HG03565 (cell line): ENCODE data around the gene DIP2B.
"Not testable (repeated sequence)": the region's sequence is repeated elsewhere in the genome, so short reads cannot be mapped to it uniquely, and the experiment has no call there.

Experiments
- ATAC-seq: cut with Tn5 transposase; IDR thresholded peaks from one replicate; pipeline ENCODE4 v1.9.1; 2021; ENCODE audit warnings: mild to moderate bottlenecking, moderate library complexity; ENCODE audit not compliant: unreplicated experiment

DIP2B gene

DNA sequence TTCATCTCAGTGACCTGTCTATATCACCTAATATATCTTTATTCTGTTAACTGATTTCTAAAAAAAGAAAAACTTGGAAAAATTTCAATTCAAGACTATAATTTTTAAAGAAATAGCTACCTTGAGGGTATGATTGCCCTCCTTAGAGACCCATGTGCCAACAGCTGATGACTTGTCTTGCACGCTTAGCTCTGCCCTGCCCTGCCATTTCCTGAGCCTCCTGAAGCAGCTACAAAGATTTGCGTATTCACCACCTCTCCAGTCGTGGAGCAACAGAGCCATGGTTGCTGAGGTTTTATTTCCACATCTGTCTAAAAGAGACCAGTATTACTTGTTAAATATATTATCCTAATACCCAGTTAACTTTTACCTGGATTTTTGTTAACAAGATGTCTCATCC lies 167.4 kb downstream of the DIP2B start:
- no peak for ATAC-seq

DNA sequence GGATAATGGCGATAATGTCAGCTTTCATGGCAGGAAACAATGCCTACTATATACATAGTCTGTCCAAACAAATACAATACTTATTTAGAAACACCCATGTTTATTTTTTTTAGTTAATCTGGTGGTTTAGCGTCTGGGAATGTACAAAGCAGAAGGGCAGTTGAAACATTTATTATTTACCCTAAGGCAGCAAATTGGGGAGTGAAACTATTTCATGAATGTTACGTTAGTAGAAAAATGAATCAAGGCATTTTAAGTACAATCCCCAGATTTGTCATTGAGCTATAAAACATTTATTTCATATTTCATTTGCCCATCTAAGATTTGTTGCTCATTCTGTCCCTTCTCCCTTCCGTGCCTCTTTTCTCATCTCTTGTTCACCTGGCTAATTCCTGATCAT lies 172.0 kb downstream of the DIP2B start:
- ATAC-seq = no peak

DNA sequence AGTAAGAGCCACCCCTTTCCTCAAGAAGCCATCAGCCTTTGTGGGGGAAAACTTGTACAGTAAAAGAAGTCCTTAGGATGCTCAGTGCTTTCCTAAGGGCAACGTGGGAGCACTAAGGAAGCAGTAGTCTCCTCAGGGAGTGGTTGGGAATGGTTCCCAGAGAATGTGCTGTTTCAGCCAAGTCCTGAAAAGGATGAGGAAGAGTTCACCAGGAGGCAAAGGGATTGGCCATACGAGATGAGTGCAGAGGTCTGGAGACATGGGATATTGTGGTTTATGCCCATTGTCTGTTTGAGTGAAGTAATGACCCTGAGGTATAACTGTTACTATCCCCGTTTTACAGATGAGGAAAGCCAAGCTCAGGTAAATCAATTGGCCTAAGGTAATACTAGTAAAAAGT lies 173.1 kb downstream of the DIP2B start:
- ATAC-seq = no peak

DNA sequence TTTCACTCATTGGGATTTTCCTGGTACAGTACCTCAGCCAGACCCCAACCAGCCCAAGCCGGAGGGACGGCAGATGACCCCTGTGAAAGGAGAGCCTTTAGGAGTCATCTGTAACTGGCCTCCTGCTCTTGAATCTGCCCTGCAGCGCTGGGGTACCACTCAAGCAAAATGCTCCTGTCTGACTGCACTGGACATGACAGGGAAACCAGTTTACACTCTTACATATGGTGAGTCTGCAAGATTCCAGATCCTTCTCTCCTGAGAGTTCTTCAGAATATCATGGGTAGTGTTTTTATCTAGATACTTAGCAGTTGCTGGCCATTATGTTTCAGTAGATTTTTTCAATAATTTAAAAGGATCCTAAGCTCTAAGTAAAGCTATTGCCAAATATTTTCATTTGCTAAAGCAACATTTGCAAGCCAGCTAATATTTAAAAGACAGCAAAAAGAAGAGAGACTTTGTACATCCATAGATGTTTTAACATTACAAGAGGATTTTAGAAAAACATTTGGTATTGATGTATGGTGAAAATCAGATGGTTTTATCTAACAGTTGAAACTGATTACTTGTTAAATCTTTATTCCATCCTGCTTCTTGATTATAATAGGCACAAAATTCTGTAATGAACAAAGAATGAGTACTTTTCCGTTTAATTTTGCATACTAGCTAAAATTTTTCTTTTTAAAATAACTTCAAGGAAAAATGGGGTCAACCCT lies 174.0 kb downstream of the DIP2B start:
- ATAC-seq = no peak

DNA sequence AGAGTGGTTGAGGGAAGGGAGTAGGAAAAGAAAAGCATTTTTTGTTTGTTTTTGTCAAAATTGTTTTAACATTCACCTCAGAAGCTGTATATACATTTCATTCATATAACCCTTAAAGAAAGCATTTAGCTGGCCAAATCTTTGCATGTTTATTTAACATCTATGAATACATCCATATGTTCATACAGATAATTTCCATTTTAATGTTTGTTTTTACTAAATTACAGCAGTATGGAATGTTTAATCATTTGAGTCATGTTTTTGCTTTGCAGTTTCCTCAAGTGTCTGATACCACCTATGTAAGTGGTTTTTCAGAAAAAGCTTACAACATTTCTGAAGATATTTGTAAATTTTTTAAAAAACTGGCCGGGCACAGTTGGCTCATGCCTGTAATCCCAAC lies 174.8 kb downstream of the DIP2B start:
- no peak for ATAC-seq

DNA sequence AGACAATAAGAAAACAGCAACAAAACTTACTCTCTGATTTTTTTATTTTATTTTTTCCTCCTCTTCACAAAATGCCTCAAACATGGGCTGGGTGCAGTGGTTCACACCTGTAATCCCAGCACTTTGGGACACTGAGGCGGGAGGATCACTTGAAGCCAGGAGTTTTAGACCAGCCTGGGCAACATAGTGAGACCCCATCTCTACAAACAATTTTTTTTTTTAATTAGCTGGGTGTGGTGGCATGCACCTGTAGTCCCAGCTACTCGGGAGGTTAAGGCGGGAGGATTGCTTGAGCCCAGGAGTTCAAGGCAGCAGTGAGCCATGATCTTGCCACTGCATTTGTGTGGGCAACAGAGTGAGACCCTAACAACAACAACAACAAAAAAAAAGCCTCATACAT lies 176.3 kb downstream of the DIP2B start:
- ATAC-seq = not testable (repeated sequence)

DNA sequence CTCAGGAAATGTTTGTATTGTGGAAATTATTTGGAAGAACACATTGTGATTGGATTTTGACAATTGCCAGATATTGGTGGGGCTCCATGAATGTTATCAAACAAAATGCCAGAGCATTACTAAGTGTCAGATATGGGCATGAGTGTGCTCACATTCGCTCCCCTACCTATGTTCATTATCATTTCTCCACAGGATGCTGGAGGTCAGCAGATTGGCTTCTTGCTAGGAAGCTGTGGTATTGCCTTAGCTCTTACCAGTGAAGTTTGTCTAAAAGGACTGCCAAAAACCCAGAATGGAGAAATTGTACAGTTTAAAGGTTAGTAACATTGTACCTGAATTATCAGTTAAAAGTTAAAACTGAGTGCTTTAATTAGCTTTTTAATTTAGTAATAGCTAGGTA lies 180.9 kb downstream of the DIP2B start:
- ATAC-seq = no peak

DNA sequence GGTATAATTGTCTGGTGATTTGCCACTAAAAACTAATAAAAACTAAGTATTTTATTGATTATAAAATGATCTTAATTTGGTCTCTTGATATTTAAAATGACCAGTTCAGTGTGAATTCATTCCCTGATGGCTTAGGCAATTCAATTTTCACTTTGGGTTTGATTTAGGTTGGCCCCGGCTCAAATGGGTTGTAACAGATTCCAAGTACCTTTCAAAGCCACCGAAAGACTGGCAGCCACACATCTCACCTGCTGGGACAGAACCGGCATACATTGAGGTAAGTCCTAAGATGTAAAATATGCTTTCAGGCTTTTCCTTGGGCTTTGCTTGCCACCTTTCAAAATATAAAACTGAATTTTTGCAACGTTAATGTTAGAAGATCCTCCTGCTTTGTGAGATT lies 181.6 kb downstream of the DIP2B start:
- no peak for ATAC-seq

DNA sequence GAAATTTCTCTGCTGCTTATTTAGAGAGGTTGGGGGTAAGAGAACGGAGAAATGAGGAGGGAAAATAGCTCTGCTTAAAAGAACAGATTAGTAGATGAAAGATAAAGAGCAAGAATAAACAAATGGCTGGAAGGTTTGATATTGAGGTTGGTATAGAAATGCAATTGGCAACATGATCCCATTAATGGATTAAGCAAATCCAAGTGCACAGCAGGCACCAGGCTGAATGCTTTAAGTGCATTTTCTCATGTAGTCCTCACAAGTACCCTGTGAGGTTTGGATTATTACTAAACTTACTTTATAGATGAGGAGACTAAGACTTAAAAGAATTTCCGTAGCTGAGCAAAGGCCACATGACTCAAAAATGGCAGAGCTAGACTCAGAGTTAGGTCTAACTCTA lies 182.2 kb downstream of the DIP2B start:
- ATAC-seq = no peak

DNA sequence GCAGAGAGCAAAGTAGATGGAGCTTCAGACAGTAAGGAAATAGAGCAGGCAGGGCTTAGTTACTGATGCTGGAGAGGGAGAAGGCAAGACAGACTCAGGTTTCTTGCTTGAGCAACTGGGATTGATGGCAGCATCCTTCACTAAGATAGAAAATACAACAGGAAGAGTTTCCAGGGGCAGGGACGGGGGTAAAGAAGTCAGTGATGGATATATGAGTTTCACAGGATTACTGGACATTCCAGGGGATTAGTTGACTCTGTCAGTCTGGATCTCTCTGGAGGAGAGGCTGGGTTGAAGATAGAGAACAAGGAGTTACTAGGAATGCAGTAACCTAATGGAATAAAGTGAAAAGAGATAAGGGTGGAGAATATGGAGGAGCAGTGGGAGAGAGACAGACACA lies 184.7 kb downstream of the DIP2B start:
- no peak for ATAC-seq

DNA sequence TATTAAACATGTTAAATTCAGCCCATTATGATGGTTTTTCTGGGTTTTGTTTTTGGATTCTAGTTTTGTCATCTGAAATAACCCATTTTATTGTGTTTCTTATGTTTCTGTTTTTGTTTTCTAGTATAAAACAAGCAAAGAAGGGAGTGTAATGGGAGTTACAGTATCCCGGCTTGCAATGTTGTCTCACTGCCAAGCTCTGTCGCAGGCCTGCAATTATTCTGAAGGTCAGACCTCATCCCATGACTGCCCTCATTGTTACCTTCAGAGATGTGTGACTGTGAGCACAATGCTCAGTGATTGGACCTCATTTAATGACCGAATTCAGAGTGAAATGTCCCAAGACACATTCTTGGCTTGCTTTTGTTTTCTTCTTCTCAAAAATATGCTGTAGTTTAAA lies 186.1 kb downstream of the DIP2B start:
- ATAC-seq = no peak

DNA sequence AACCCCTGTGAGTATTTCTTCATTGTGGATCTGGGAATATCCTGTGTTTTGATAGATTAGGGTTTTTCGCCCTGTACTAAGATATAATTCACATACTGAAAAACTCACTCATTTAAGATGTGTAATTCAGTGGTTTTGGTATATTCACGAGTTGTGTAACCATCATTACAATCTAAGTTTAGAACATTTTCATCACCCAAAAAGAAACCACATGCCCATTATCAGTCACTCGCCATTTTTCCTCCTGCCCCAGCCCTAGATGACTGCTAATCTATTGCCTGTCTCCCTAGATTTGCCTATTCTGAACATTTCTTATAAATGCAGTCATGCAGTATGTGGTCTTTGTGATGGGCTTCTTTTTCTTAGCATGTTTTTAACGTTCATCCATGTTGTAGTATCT lies 191.2 kb downstream of the DIP2B start:
- ATAC-seq = no peak

DNA sequence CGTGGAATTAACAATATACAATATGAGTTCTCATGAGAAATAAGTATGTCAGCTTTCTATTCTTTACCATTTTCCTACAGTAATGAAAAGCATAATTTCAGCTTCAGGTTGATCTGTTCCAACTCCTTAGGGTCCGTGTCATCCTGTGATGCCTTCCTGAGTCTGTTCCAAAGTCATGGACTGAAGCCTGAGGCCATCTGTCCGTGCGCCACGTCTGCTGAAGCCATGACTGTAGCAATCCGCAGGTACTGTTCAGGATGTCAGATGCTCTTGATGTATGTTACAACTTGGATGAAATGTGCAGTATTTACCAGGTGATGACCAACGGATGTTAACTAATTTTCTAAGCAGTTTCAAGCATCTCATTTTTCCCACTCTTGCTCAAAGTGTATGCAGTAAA lies 192.1 kb downstream of the DIP2B start:
- ATAC-seq = no peak

DNA sequence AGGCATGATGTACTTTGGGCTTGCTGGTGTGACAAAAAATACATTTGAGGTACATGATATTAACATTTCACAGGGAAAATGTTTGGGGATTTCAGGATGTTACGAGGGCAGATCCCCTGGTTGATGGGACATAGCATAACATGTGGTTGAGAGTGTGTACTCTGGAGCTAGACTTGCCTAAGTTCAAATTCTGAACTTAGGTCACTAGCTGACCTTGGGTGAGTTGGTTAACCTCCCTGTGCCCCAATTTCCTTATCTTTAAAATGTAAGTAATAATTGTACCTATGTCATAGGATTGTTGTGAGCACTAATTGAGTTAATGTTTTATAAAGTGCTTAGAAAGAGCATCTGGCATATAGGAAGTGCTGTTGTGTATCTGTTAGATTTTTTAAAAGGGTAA lies 194.4 kb downstream of the DIP2B start:
- no peak for ATAC-seq

DNA sequence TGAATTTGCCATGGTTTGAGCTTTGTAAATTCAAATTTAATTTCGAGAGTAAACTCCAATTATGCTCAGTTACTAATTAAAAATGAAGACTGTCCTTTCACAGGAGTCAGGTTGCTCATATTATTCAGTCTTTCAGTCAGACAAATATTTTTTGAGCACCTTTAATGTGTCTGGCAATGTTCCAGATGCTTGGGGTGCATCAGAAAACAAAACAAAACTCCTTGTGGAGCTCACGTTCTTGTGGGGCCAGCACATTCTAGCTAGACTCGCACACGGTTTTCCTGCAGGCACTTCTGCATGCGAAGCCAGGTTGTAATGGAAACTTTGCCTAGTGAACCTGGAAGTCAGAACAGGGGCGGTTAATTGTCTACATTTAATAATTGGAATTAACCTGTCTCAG lies 195.2 kb downstream of the DIP2B start:
- no peak for ATAC-seq

DNA sequence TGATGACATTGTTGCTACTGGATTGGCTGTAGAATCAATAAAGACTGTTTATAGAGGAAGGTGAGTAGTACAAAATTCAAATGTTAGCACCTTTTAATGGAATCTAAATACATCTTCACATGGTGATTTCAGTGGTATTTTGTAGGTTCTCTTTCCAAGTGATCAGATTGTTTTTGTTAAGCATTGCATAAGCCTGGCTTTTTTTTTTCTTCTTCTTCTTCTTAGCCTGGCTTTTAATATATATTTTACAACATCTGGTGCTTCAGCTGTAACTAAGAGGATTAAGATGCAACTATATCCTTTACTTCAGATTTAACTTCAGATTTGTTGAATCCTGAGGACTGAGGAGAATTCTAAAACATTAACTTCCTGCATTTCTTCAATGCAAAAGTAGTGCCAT lies 201.8 kb downstream of the DIP2B start:
- no peak for ATAC-seq

DNA sequence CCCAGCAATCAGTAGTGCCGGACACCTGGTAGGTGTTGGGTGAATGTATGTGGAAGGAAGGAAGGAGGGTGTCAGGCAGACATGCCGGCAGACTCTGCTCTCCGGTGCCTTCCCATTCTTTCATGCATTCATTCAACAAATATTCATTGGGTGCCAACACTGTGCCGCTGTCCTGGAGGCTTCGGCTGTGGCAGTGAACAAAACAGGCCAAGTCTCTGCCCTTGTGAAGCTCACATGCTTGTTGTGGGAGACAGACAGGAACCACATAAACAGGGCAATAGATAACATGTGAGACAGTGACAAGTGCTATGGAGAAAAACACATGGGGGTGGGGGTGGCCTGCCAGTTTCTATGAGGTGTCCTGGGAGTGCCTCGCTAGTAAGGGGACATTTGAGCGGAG lies 202.6 kb downstream of the DIP2B start:
- ATAC-seq = no peak

DNA sequence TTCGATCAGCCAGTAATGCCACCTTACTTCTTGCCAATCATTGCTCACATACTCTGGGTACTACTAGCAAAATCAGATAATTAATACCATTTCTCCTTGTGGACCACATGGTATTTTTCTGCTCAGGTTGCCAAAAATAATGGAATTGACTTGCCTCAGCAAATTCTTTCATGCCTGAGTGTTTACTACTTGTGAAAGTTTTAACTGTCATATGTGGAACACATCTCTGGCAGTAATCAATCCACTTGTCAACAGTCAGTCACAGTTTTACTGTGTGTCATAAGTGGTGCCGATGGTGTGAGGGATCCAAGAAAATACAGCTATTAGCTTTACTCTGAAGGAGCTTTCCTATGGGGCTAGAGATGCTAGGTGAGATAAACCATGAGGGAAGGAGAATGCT lies 203.8 kb downstream of the DIP2B start:
- ATAC-seq = no peak

DNA sequence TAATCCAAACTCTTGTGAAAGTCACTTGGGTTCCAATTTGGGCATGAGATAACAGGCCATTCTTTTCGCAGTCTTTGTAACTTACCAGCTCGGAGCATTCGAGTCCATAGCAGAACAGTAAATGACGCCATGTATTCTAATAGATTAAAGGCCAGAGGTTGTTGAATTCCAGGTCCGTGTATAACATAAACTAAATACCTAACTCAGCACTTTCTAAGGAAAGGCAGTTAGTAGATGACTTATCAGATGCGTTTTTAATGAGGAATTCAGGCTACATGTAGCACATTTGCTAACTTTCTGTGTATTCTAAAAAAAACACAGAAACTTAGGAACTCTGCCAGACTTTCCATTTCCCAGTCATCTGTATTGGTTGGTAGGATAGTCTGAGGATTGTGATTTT lies 206.3 kb downstream of the DIP2B start:
- no peak for ATAC-seq

DNA sequence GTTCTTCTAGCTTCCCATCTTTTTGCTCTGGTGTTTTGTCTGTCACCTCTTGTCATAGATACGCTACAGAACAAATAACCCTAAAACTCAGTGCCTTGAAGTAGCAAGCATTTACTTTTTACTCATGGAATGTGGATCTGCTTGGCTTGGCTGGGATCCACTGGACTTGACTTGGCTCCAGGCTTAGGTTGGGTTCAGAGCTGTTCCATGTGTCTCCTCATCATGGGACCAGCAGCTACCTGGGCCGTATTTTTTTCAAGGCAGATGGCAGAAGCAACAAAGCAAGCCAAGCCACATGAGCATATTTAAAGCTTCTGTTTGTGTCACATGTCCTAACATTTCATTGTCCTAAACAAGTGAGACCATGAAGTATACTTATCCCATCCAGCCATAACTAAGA lies 210.4 kb downstream of the DIP2B start:
- ATAC-seq = no peak

DNA sequence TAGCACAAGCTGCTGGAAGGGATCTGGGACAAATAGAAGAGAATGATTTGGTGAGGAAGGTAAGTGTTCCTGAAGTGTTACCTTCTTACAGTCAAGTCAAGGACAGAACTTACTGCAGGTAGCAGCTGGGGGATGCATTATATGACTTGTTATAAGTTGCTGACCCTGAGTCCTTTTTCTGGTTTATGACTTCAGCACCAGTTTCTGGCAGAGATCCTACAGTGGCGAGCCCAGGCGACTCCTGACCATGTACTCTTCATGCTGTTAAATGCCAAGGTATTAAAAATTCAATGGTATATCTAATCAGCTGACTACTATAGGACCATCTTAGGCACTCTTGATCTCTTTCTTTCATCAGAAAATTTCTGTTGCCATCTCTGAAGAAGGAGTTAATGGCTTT lies 214.0 kb downstream of the DIP2B start:
- ATAC-seq = no peak

DNA sequence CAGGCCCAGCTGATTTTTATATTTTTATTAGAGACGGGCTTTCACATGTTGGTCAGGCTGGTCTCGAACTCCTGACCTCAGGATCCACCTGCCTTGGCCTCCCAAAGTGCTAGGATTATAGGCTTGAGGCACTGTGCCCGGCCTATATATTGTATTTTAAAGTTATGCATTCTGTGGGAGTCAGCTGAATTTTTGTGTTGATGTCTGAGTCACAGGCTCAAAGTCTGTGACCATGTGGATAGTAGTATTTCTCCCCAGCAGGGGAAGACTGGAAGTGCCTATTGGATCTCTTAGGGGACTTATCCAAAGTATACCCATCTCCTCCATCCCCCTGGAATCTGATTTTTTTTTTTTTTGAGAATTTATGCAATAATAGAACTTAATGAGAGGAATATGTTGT lies 215.3 kb downstream of the DIP2B start:
- no peak for ATAC-seq

DNA sequence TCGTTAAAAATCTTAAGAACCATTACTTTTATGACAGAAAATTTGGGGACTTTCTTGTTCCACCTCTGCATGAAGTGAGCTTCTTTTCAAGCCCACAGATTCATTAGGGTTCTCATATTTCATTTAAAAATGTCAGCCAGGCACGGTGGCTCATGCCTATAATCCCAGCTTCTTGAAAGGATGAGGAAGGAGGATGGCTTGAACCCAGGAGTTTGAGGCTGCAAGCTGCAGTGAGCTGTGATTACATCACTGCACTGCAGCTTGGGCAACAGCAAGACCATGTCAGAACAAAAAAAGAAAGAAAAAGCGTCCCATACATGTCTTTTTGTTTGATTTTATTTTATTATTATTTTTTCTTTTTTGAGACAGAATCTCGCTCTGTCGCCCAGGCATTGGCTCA lies 215.7 kb downstream of the DIP2B start:
- ATAC-seq = no peak

DNA sequence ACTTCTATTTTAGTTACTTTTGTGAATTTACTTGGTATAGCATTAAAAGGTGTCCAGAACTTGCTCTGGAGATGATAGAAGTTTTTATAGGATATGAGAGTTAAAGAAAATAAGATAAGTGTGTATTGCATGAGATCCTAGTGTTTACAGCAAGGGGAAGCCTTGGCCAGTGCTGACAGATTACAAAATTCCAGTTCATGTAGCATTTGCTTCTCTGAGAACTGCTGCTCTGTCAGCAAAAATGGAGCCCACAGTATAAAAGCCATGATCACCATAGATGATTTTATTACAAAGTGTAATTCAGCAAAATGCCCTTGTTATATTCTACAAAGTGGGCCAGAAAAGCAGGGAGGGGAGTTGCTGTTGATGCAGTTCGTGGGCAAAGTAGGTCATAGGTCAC lies 219.1 kb downstream of the DIP2B start:
- no peak for ATAC-seq
